HG03521 (cell line): ENCODE results near the gene LRIG3.
"Not testable (repeated sequence)": the region's sequence is repeated elsewhere in the genome, so short reads cannot be mapped to it uniquely, and the experiment has no call there.

Experiments
- ATAC-seq: cut with Tn5 transposase; IDR thresholded peaks from one replicate; pipeline ENCODE4 v1.9.1; 2021; ENCODE audit warnings: mild to moderate bottlenecking, moderate library complexity; ENCODE audit not compliant: unreplicated experiment

The LRIG3 gene

GRCh38 chr12:58920102-58920960 lies at the start of gene LRIG3:
LRIG3 (minus strand) TSS chr12:58920504; CDS start chr12:58920235, 269 bp downstream.
- ATAC-seq, result peak; percentile 94

- no peak for ATAC-seq
These were observed 48.9 kb upstream of the LRIG3 start for GRCh38 chr12:58969237-58969636.

GRCh38 chr12:58967561-58967960 lies 47.3 kb upstream of the LRIG3 start:
- no peak for ATAC-seq

GRCh38 chr12:58966939-58967338 lies 46.6 kb upstream of the LRIG3 start:
- ATAC-seq, result no peak

- no peak for ATAC-seq
These were observed 45.3 kb upstream of the LRIG3 start for GRCh38 chr12:58965568-58965967.

GRCh38 chr12:58963844-58964243 lies 43.5 kb upstream of the LRIG3 start:
- ATAC-seq, result no peak

GRCh38 chr12:58961906-58962305 lies 41.6 kb upstream of the LRIG3 start:
- ATAC-seq, result no peak

GRCh38 chr12:58961166-58961565 lies 40.9 kb upstream of the LRIG3 start:
- ATAC-seq, result no peak

GRCh38 chr12:58959639-58960300 lies 39.5 kb upstream of the LRIG3 start:
- ATAC-seq, result no peak

- ATAC-seq, result no peak
These were observed 37.0 kb upstream of the LRIG3 start for GRCh38 chr12:58957298-58957697.

GRCh38 chr12:58955849-58956248 lies 35.5 kb upstream of the LRIG3 start:
- ATAC-seq, result no peak

- ATAC-seq, result no peak
These were observed 33.7 kb upstream of the LRIG3 start for GRCh38 chr12:58954002-58954401.

- ATAC-seq, result no peak
These were observed 30.4 kb upstream of the LRIG3 start for GRCh38 chr12:58950739-58951100.

GRCh38 chr12:58949954-58950738 lies 29.8 kb upstream of the LRIG3 start:
- not testable (repeated sequence) for ATAC-seq

GRCh38 chr12:58943079-58943478 lies 22.8 kb upstream of the LRIG3 start:
- ATAC-seq, result no peak

GRCh38 chr12:58942345-58942744 lies 22.0 kb upstream of the LRIG3 start:
- no peak for ATAC-seq

- ATAC-seq, result no peak
These were observed 19.2 kb upstream of the LRIG3 start for GRCh38 chr12:58939399-58940100.

GRCh38 chr12:58938440-58938839 lies 18.1 kb upstream of the LRIG3 start:
- no peak for ATAC-seq

GRCh38 chr12:58934528-58934927 lies 14.2 kb upstream of the LRIG3 start:
- no peak for ATAC-seq

- ATAC-seq, result no peak
These were observed 12.7 kb upstream of the LRIG3 start for GRCh38 chr12:58932806-58933681.
